CD1c-positive myeloid dendritic cell (primary cell): ENCODE data around the gene PLCG1.
"Not testable (repeated sequence)": the region's sequence is repeated elsewhere in the genome, so short reads cannot be mapped to it uniquely, and the experiment has no call there.

Experiments
- DNase-seq: peaks from one replicate; pipeline ENCODE4 v3.0.0-alpha.2; 2016; ENCODE audit errors: extremely low spot score

The PLCG1 gene

DNA sequence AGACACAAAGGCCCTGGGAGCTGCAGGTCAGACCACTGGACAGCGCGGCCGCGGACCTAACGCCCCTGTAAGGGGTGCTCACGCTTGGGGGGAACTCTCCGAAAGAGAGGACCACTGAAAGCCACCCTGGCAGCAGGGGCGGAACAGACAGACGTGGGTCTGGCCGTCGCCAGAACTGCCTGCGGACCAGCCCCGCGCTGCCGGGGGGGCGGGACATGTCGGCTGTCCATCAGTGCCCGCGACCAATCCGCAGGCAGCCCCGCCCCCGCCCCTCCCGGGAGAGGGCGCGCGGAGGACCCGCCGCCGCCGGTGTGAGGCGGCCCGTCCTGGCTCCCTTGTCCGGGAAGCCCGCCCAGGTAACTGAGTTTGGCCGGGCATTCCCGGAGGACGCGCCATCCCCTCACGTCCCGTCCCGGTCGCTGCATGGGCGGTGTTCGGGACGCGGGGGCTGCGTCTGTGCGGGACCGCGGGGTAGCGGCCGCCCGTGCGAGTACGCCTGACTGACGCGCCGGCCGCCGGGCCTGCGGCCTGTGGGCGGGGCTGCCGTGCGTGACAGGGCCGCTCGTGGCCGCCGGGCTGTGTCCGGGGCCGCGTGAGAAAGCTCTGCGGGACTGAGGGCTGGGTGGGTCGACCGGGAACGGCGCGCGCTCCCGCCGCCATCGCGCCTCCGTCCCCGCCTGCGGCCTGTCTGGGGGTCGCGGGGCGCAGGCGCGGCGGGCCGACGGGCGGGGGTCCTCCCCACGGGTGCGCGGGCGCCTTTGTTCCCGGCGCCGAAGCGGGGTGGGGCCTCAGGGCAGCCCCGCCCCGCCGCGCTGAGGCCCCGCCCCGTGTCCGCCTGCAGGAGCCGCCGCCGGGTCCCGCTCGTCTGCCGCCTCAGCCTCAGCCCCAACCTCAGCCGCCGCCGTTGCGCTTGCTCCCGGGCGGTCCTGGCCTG, at the start of gene PLCG1:
PLCG1 (plus strand) TSS at position 864 of the 934 bp plus-strand sequence. CDS start 99 bp downstream, outside the sequence.
- peak; percentile 82 for DNase-seq

DNA sequence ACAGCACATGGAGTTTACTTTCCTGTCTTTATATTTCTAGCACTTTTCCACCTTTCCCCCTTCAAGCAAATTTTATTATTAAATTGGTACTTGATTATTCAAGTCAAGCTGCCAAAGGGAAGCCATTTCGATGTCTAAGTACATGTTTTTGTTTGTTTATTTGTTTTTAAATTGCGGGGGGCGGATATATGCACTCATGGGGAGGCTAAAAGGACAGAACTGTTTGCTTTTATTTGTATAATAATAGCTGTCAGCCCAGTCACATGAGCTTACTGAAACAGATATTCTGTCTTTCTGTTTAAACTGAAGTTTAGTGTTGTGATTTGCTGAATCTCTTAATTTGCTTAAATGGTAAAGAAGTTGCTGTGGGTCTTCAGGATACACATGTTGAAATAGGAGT, 49.6 kb upstream of the PLCG1 start:
- no peak for DNase-seq

DNA sequence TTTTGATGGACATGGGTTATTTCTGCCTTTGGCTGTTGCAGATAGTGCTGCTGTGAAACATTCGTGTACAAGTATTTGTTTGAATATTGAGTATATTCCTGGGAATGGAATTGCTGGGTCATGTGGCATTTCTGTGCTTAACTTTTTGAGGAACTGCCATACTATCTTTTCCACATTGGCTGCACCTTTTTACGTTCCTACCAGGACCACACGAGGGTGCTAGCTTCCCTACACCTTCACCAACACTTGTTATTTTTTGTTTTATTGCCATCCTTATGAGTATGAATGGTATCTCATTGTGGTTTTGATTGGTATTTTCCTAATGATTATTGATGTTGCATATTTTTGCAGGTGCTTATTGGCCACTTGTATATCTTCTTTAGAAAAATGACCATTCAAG, 47.8 kb upstream of the PLCG1 start:
- no peak for DNase-seq

DNA sequence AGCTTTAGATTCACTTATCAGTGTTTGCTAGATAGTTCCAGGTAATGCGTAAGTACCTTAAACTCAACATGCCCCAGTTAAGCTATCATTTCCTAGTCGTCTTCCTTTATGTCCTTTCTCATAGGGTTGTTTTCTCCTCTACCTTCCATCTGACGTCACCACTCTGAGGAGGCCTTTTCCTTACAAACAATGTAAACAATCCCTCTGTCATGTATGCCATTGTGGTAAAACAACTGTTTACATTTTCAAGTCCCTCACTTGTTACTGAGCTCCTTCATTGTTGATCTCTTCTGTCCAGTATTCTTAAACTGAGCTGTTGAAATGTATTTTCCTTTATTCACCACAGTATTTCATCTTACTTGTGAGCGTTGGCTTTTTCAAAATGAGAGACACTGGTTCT, 45.4 kb upstream of the PLCG1 start:
- no peak for DNase-seq

DNA sequence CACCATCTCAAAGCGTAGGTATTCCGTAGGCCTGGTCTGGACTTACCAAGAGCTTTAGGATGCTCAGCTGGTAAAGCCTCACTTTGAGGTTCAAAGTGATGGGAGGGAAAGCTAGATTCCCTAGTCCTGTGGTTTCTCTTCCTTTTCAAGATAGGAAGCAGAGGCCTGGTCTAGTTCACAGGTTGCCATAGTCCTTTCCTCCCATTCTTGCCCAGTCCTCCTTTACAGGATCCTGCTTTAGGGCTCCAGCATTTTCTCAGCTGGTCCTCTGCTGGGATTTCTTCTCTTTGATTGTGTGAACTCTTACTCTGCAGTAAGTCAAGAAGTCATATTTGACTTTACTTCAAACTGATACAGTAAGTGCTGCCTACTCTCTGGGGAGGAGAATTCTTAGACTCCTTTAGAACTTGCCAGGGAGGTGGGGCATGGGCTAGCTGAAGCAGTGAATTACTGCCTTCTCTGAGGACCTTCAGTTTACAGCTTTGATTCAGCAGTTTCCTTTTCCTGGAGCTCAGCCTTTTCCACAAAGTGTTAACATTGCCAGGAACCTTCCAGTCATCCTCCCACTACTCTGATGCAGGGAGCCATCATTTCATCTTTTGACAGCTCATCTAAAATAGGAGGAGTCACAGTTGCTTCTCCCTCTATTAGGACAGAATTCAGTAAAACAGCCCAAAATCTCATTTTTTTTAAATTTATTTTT, 42.8 kb upstream of the PLCG1 start:
- DNase-seq = no peak

DNA sequence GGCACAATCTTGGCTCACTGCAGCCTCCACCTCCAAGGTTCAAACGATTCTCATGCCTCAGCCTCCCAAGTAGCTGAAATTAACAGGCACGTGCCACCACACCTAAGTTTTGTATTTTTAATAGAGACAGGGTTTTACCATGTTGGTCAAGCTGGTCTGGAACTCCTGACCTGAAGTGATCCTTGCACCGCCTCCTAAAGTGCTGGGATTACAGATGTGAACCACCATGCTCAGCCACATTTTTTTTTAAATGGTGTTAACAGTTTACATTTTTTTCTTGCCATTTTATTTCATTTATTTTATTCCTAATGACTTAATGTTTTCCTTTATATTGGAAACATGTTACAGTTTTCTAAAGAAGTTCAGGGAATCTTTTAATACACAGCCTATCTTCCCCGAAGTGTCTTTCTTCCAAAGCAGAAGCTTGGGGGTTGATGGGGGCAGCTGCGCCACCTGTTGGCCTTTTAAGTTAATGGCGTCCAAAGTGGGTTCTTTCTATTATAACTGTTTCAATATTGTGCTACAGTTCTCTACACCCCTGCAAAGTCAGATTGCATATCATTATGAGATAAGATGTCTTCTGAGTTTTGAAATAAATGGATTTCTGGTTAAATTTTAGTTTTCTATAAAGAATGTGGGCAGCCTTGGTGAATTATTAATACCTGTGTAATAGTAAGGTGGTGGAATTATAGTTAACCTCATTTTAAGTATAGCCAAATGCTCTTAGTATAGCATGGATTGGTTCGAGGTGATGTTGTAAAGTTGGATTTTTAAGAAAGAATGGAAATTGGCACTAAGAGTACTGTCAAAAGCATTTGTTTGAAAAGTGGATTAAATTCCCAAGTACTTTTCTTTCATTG, 42.0 kb upstream of the PLCG1 start:
- DNase-seq = peak; percentile 73

DNA sequence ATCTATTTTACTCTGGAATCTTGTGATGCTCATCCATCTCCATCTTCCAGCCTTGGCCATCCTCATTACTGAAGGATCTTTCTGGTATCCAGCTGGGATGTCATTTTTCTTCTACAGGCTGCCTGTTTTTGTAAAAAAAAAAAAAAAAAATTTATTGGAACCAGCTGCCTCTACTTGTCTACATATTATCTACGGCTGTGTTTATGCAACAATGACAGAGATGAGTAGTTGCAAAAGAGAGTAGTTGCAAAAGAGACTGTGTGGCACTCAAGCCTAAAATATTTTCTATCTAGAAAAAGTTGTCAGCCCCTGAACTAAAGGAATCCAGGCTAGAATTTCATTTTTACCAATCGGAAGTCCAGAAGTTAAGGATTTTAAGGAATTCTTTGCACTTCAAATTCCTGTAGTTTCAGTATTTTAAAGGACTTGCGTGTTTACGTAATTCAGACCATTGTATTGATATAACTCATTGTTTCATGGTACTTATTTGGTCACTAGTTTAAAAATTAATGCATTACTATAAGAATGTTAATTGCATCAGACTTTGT, 38.6 kb upstream of the PLCG1 start:
- DNase-seq = no peak

DNA sequence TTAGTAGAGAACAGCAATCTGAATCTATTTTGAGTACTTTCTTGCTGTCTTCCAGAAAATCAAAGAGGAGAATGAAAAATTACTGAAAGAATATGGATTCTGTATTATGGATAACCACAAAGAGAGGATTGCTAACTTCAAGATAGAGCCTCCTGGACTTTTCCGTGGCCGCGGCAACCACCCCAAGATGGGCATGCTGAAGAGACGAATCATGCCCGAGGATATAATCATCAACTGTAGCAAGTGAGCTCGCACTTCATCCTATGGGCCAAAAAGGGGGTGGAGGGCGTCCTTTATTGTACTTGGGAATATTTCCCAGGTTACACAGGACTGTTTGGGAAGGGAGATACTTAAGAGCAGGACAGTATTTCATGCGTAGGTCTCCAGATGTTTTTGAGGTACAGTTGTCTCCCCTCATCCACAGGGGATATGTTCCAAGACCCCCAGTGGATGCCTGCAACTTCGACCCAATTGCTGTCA, 37.3 kb upstream of the PLCG1 start:
- no peak for DNase-seq

DNA sequence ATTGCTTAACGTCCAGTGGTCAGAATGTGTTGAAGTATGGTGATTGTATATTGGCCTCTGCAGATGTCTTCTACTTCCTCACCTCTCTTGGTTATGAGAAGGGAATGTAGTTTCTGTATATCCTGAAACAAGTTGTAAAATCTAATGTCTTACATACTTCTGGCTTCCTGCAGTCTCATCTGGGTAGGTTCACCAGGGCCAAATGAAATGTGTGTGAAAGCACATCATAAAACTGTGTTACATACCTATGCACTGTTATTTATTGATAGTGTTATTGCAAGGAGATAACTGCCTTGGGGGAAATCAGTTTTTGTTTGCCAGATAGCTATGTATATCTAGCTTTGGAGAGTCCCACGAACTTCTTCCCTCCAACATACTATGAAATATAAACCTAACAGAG, 35.7 kb upstream of the PLCG1 start:
- no peak for DNase-seq

DNA sequence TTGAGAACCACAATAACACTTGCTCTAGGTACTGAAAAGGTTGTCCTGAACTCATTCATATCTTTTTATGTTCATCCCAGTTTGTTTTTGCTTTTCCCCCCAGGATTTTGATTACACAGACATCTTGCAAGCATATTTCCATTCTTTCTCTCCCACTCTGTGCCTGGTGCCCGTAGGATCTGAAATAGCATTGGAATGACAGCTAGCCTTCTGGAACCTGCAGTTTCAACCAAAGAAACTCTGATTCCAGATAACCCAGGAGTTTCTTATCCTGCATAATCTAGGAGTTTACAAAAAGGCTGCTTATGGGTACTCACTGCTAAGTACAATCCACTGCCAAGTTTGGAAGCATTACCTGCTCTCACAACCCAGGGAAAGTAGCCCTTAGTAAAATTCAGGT, 28.8 kb upstream of the PLCG1 start:
- DNase-seq = no peak

DNA sequence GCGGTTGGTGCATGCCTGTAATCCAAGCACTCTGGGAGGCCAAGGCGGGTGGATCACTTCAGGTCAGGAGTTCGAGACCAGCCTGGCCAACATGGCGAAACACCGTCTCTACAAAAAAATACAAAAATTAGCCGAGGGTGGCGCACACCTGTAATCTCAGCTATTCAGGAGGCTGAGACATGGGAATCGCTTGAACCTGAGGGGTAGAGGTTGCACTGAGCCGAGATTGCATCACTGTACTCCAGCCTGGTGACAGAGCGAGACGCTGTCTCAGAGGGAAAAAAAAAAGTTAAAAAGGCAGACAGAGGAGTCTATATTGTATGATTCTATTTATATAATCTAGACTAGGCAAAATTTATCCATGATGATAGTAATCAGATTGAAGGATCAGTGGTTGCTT, 27.3 kb upstream of the PLCG1 start:
- DNase-seq = no peak

DNA sequence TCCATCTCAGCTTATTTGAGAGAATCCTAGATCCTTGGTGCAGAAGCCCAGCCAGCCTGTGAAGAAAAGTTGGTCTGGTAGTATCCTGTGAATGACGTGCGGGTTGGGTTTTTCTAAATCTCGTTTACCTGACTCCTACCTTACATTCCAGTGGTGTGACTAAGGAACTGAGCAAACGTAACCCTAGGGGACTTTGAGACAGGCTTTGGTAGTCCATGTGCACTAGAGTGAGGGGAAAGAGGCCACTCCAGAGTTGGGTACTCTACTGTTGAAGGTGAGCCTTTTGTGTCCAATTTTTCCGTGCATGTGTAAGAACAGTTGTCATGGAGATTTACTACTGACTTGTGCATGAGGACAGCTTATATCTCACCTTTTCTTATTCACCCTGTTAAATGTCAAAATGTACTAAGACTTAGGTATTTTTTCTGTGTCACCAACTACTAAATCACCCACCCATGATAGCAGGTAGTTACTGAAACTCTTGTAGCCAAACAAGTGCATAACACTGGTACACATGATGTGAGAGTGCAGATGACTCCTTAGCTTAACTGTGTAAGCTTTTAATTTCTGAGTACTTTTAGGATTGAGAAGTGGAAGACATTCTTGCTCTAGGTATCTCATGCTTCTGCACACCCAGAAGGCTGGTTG, 26.3 kb upstream of the PLCG1 start:
- no peak for DNase-seq

DNA sequence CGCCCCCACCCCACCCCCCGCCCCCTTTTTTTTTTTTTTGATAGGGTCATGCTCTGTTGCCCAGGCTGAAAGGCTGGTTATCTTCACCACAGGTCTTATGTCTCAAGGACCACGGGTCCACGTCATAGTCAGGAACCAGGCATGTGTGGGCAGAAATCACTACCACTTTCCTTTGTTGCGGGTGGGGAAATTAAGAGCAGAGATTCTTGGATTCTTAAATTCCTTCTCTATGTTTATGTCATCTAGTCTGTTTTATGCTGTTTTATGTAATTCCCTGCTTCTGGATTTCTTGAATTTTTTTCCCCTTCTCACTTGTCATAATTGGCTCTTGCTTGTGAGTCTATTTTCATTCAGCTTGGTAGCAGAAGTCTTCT, 25.8 kb upstream of the PLCG1 start:
- no peak for DNase-seq

DNA sequence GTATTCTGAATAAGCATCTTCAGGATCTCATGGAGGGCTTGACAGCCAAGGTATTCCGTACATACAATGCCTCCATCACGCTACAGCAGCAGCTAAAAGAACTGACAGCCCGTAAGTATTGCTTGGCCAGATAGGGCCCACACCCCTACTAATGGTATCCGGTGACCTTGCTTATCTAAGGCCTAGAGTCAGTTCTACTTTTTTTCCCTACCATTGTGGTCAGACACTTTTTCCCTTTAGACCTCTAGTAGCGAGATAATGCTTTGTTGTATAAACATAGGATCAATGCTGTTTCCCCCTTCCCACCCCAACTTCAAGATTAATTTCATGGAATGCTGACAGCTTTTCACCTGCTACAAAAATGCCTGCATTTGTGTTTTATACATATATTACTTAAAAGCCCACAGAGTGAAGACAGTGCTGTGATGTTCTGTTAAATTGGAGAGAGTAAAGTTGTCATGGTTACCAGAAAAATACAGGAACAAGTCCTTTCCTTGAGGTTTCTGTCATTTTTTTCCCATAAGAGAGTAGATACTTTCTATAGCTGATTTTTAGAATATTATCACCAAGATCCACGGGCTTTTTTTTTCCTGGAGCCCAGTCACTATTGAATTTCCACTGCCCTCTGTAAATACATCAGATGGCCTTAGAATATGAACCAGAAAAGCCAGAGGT, 20.9 kb upstream of the PLCG1 start:
- no peak for DNase-seq

DNA sequence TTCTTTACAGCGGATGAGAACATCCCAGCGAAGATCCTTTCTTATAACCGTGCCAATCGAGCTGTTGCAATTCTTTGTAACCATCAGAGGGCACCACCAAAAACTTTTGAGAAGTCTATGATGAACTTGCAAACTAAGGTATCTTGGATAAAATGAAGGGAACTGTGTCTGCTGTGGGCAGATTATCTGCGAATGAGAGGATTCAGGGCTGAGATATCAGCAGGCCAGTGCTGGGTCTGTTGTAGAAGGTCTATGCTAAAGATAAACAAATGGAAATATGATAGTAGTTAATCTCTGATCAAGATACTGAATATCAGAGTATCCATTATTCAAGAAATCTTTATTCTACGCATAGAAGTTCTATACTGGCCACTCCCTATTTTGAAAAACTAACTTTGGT, 19.2 kb upstream of the PLCG1 start:
- DNase-seq = not testable (repeated sequence)

DNA sequence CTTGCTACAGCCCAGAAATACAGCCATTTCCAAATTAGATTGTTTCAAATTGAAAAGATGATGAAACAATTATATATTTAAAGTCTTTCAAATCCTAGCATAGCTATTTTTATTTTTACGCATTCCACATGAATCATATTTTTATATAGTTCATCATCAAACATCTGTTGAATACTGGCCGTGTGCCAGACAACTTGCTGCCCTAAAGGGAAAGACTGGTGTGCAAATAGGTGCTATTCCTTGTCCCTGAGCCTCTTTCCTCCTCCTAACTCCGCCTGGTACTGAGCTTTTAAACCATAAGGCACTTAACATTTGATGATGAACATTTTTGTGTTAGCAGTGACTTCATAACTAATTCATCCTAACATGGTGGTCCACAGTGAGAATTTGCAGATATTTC, 18.7 kb upstream of the PLCG1 start:
- no peak for DNase-seq

DNA sequence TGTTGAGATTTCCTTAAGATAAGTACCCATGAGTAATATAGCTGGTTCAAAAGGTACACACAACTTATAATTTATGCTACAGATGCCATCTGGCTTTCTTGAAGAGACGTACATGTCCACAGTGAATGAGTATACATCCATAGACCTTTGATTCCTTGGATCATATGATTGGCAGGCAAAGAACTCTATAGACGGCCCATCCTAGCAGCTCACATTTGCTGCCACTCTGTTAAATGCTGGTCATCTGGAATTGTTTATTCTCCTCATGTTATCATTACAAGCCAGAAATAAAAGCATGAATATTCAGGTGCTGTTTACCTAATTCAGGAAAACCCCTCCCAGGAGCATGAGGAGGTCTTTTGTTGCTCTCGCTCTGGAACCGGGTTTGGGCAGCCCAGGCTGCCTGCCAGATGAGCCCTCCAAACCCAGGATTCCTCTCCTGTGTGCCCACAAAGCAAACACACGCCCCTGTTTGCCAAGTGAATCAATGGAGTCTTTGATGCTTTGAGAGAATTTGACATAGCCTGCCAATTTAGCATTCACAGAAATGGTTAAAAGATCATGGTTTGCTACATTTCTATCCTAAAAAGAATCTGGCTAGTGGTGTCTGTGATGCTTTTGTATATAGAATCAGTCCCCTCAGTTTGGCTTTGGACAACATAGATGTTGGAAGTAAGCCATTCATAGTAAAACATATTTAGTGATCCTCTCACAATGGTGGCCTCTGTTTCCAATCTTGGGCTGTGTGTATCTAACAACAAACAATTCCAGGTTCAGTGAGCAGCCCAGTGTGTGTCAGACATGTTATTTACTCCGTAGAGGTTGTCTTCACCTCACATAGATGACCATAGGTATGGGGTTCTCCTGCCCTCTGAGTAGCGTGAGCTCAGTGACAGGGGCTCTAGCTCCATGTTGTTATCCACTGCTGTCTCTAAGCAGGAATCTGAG, 17.5 kb upstream of the PLCG1 start:
- DNase-seq = no peak

DNA sequence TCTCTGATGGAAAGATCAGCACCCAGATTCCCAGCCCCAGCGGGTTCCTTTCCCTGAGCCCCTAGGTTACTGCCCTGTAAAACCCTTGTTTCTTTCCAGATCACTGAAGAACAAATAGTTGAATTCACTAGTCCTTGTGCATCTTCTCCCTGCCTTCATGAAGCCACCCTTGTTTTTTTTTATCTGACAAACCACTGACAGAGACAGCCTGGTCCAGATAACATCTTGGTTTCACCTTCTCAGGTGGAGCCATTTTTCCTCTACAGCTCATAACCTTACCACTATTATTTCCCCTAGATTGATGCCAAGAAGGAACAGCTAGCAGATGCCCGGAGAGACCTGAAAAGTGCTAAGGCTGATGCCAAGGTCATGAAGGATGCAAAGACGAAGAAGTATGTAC, 15.9 kb upstream of the PLCG1 start:
- no peak for DNase-seq

DNA sequence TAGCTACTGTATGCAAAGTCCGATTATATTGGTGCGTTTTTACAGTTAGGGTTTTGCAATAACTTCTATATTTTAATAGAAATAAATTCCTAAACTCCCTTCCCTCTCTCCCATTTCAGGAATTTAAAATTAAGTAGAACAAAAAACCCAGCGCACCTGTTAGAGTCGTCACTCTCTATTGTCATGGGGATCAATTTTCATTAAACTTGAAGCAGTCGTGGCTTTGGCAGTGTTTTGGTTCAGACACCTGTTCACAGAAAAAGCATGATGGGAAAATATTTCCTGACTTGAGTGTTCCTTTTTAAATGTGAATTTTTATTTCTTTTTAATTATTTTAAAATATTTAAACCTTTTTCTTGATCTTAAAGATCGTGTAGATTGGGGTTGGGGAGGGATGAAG, 13.7 kb upstream of the PLCG1 start:
- DNase-seq = no peak
